AG09309 (cell line): Measurements from ENCODE around the gene AP5Z1.

ENCODE experiments used
- DNase-seq: peaks from one replicate; pipeline ENCODE4 v3.0.0-alpha.2; 2010; ENCODE audit warnings: low read depth
- H3K4me3 ChIP-seq: 2 replicates; pipeline ENCODE4 v1.5.1; 2011; ENCODE audit warnings: mild to moderate bottlenecking, low read depth, low read length, moderate library complexity; ENCODE audit not compliant: control insufficient read depth
- TF ChIP-seq, protein P1 (sequence below): IDR thresholded peaks from 2 replicates; pipeline ENCODE4 v1.5.1; 2011; ENCODE audit warnings: mild to moderate bottlenecking, low read depth, low read length, inconsistent platforms; ENCODE audit not compliant: insufficient read depth, control insufficient read depth; ENCODE audit errors: missing control alignments

AP5Z1 gene

DNA sequence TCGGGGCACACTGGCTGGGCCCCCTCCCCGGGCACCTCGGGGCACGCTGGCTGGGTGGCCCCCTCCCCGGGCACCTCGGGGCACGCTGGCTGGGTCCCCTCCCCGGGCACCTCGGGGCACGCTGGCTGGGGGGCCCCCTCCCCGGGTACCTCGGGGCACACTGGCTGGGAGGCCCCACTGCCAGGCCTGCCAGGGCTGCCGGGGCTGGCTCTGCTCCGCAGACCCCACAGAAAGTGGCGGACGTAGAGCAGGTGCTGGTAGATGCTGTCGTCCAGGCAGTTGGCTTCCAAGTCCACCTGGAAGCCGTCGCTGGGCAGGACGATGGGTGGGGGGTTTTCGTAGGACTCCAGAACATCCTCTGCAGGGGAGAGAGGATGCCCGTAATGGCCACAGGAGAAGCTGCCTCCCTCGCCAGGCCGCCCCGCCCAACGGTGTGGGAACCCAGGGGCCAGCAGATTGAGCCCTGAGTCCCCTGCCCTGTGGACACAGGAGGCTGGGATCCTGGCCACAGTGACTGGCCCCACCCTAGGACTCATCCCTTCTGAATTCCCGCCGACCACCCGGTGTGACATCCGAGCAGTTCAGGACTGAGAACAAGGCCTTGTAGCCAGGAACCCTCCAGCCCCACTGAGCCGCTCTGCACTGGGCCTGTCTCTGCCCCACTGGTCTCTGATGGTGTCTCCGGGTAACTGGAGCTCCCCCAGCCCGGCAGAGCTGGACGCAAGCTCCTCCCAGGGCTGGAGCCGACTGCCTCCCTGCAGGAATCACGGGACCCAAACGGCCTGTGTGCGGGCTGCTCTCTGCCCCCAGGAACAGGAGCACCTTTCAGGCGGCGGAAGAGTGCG lies 28.2 kb downstream of the AP5Z1 start:
- H3K4me3 ChIP-seq, result no peak overlapping the region
- DNase-seq, result no peak
- TF ChIP-seq, protein P1, sequence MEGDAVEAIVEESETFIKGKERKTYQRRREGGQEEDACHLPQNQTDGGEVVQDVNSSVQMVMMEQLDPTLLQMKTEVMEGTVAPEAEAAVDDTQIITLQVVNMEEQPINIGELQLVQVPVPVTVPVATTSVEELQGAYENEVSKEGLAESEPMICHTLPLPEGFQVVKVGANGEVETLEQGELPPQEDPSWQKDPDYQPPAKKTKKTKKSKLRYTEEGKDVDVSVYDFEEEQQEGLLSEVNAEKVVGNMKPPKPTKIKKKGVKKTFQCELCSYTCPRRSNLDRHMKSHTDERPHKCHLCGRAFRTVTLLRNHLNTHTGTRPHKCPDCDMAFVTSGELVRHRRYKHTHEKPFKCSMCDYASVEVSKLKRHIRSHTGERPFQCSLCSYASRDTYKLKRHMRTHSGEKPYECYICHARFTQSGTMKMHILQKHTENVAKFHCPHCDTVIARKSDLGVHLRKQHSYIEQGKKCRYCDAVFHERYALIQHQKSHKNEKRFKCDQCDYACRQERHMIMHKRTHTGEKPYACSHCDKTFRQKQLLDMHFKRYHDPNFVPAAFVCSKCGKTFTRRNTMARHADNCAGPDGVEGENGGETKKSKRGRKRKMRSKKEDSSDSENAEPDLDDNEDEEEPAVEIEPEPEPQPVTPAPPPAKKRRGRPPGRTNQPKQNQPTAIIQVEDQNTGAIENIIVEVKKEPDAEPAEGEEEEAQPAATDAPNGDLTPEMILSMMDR, result no peak

DNA sequence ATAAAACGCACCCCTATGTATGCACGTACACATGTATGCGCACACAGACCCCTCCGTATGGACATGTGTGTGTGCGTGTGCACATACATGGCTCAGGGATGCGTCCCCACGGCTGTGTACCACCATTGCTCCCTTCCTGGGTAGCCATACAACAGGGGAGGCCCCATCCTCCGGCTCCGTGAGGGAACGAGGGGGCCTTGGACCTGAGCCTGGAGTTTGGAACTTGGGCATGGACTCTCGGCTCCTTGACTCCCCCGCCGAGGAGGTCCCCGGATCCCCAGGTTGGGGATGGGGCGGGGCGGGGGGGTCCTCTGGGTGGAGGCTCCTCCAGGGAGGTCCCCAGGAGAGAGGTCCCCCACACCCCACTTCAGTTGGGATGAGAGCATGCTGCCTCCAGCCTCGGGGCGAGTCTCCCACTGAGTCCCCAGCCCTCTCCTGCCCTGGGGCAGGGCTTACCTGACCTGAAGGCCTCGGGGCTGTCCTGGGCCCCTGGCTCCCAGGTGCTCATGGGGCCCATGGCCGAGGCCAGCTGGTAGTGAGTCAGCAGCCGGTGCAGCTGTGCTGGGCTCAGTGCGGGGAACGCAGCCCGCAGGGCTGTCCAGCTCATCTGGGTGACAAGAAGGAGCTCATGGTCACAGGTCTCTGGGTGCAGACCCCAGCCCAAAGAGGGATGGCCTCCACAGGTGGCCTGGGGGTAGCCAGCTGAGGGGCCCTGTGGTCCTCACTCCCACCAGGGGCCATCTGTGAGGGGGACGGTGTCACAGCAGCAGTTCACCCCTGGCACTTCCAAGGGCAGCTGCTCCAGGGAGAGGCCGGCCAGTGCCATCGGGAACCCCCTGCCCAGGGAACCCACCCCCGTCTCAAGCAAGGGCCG lies 29.9 kb downstream of the AP5Z1 start:
- TF ChIP-seq, protein P1, result no peak
- no peak for DNase-seq
- no peak overlapping the region for H3K4me3 ChIP-seq

DNA sequence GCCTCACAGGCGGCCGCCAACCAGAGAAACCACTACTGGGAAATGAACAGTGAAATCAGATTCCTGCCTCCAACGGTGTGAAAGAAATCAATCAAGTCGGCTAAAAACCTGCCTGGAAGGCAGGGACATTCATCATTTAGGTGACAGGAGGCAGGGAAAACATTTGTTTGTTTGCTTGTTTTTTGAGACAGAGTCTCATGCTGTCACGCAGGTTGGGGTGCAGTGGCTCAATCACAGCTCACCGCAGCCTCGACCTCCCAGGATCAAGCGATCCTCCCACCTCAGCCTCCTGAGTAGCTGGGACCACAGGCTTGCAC lies 30.5 kb downstream of the AP5Z1 start:
- no peak for DNase-seq
- no peak overlapping the region for H3K4me3 ChIP-seq
- TF ChIP-seq, protein P1, result no peak

DNA sequence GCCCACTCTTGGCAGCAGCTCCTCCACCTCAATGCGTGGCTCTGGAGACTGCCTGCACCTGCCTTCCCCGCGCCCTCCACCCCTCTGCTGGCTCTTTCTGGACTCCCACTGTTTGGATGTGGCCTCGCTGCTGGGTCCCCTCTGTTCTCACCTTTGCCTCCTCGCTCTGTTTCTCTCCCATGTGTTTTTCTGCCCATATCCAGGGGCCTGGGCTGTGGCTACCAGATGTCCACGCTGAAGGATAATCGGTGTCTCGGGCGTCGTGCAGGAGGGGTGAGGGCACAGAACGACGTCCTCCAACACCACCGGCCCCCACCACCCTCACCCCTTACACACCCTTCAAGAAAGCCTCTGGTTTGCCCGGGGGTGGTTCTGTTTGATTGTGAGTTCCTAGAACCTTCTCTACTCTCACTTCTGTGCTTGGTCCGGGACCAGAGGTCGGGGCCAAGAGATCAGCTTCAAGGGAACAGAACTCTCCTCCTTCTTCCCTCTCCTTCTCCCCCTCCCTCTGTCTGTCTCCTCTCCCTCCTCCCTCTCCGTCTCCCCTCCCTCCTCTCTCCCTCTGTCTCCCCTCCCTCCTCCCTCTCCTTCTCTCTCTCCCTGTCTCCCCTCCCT lies 31.7 kb downstream of the AP5Z1 start:
- no peak overlapping the region for H3K4me3 ChIP-seq
- DNase-seq, result no peak
- TF ChIP-seq, protein P1, result no peak

DNA sequence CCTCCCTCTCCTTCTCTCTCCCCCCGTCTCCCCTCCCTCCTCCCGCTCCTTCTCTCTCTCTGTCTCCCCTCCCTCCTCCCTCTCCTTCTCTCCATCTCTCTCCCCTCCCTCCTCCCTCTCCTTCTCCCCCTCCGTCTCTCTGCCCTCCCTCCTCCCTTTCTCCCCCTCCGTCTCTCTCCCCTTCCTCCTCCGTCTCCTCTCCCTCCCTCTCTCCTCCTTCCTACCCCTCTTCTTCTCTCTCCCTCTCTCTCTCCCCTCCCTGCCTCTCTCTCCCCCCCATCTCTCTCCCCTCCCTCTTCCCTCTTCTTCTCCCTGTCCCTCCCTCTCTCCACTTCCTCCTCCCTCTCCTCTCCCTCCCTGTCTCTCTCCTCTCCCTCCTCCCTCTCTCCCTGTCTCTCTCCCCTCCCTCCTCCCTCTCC lies 32.2 kb downstream of the AP5Z1 start:
- no peak overlapping the region for H3K4me3 ChIP-seq
- TF ChIP-seq, protein P1, result no peak
- DNase-seq, result no peak

DNA sequence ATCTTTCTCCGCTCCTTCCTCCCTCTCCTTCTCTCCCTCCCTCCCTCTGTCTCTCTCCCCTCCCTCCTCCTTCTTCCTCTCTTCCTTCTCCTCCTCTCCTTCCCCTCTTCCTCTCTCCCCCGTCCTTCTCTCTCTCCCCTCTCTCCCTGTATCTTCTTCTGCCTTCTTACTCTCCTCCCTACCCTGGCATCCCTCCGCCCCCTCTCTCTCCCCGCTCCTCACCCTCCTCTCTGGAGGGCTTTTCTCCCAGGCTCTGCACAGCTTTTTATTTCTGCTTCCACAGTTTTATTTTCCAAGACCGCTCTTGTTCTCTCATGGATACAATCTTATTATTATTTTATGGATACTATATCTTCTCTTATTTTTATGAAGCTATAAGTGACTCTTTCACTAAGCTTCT lies 32.6 kb downstream of the AP5Z1 start:
- TF ChIP-seq, protein P1, result no peak
- H3K4me3 ChIP-seq, result no peak overlapping the region
- no peak for DNase-seq
